ENCODE results near the gene SYCE1L.

The SYCE1L gene

DNA sequence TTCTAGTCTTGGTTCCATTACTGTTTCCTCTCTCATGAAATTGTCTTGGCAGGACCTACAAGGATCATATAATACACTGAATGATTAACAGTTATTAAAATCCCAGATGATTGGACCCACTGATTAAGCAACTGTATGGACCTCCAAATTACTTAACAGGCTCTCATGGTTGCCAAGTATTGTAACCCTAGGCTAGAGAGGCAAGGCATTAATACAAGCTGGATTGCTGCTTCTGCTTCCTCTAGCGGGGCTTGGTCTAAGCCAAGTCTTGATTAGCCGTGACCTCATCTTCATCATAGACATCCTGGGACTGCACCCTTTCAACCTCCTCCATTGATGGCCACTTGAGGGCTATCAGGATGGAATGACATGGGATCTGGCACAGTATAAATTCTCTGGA, 46.9 kb downstream of the SYCE1L start:
- no peaks in the 10 kb centered on the region for H3K36me3 Mint-ChIP-seq (ENCODE audit: low read depth)
- H3K9me3 Mint-ChIP-seq: no peaks in the 10 kb centered on the region
- no peaks in the 10 kb centered on the region for H3K4me1 Mint-ChIP-seq (ENCODE audit: low read depth)
- no peak overlapping the region for H3K27ac Mint-ChIP-seq
- H3K27me3 Mint-ChIP-seq: no peaks in the 10 kb centered on the region
- no peak overlapping the region for H3K4me3 Mint-ChIP-seq
- intact Hi-C loops (cut with micrococcal nuclease): no loop called here

DNA sequence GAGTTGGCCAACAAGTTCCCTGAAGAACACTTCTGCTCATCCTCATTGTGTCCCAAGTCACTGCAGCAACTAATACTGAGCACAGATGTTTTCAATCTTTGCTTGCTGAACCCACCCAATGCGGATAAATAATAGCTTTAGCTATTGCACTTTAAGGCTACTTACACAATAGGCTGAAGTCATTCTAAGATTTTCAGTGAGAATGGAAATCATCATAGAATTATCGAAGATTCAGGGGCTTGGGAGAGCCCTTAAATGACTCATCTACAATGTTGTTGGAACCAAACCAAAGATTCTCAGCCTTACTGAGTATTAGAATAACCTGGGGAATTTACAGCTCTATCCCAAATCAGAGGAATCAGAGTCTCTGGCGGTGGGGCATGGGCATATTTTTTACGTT, 51.2 kb downstream of the SYCE1L start:
- H3K4me3 Mint-ChIP-seq: no peak overlapping the region
- H3K27me3 Mint-ChIP-seq: no peaks in the 10 kb centered on the region
- H3K4me1 Mint-ChIP-seq (ENCODE audit: low read depth): no peaks in the 10 kb centered on the region
- H3K27ac Mint-ChIP-seq: no peak overlapping the region
- no peaks in the 10 kb centered on the region for H3K36me3 Mint-ChIP-seq (ENCODE audit: low read depth)
- H3K9me3 Mint-ChIP-seq: no peaks in the 10 kb centered on the region
- intact Hi-C loops (cut with micrococcal nuclease): no loop called here

Measured in dendritic cell treated with granulocyte-macrophage colony-stimulating factor and Interleukin-4, amounts not matched to agents 40 ng/mL and 50 ng/mL, for 4 days (primary cell).